NOMO-1 treated with dmso at 0.1 percent for 144 hours (cell line): ENCODE measurements around the gene ABCC4.

ENCODE experiments used
- DNase-seq: peaks from one replicate; lab custom pipeline; 2025; ENCODE audit not compliant: unreplicated experiment; lab: John Stamatoyannopoulos, UW

The ABCC4 gene

DNA sequence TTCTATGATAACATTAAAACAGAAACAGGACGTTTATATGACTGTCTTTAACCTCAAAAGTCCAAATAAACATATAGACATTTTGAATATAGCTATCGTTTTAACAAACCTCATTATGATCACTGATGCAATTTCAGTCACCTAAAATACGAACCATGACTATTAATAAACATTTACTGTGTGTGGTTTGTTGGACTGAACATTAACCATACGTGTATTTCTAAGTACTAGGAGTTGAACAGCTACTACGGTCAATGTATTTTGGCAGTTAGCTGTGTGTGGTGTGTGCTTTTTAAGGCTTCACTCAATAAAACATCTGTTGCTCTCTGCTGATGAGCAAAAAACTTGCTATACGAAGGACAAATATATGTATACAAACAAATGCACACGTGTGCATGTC lies 281.4 kb downstream of the ABCC4 start:
- no peak for DNase-seq

DNA sequence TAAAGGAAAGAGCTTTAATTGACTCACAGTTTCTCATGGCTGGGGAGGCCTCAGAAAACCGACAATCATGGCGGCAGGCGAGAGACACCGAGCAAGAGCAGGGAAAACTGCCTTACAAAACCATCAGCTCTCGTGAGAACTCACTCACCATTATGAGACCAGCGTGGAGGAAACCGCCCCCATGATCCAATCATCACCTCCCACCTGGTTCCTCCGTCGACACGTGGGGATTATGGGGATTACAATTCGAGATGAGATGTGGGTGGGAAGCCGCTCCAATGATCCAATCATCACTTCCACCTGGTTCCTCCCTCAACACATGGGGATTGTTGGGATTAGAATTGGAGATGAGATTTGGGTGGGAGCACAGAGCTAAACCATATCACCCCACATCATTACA lies 293.9 kb downstream of the ABCC4 start:
- no peak for DNase-seq

DNA sequence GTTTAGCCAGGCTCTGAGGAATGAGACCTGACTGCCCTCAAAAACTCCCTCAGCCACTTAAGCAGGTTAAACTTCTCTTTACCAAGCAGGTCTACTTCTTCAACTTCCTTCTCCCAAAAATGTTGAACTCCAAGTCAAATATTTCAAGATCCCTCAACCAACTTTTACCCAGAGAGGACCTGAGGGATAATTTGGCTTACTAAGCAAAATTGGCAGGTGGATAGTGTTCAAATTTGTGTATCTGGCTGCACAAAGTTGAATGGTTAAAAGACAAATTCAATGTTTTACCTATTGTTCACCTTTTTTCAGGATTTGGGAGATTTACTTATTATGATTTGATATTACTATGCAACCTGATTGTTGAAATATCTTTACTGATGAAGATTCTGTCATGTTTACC lies 296.0 kb downstream of the ABCC4 start:
- DNase-seq, result no peak

DNA sequence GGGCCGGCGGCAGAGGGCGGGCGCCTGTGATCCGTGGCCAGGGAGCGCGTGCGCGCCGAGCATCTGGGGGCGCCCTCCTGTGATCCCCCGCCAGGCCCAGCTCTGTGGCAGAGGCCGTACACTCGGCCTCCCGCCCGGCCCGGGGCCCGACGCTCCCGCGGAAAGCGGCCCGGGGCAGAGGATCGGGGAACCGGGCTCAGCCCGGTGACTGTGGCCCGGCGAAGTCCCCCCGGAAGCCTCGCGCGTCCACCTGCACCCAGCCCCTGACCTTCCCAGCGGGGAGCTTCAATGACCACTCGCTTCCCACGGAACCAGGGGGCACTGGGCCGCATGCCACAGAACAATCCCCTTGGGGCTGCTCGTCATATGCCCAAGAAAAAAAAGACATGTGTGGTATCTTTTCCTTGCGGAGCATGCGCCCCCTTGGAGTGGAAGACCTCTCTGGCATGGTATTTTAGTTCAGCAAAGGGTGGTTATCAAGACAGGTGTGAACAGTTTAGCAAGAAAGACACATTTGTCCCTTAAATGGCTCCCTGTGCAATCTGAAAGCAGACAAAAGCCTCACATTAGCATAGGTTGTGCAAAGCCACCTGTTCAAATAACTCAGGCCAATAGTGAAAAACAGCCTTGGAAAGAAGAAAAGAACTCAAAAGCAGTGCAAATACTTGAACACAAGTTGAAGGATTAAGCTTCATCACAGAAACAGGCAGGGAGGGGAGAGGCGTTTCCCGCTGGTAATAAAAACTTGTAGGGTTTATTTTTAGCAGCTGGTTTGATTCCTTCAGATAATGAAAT lies 298.0 kb downstream of the ABCC4 start:
- no peak for DNase-seq

DNA sequence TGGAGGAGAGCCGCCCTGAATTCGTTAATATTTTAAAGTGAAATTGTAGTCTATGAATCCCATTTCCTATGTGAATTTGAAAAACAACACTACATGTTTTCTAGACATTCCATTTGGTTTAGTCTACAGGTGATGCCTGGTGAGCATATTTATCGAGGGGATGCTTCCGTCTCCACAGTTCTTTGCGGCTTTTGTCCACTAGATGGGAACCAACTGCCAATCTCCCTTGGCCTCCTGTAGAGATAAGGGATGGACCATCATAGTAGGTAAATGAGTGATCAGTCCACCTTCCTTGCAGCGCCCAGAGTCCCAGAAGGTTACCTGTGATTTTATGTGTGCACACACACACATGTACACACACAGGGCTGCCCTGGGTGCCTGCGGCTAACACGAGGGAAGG lies 299.1 kb downstream of the ABCC4 start:
- no peak for DNase-seq

DNA sequence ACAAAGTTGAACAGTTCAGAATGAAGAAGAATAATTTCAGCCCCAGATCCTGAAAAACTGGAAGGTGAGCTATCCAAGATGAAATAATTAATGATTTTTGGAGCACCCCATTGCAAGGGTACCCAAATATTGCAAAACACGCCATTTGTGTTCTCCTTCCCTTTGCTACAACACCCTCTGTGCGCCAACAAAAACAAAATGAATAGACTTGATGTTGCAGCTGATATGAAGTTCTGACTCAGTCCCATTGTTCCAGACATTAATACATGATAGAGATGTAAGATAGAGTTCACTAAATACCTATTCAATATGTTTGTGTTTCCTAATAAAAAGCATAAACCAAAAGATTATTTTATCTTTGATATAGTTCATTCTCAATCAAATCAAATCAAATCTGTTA lies 301.4 kb downstream of the ABCC4 start:
- no peak for DNase-seq

DNA sequence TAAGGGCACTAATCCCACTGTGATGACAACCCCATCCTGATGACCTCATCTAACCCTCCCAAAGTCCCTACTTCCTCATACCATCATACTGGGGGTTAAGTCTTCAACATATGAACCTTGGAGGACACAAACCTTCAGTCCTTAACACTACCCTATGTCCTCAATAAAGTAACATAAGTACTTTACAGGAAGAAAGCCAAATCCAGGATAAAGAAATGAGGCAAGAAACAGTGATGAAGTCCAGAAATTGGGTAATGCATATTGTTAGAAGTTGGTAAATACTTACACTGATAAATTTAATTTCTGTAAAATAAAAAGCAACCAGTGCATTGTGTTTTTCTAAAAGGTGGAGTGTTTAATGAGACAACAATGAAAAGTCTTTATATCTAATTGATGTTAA lies 304.1 kb downstream of the ABCC4 start:
- no peak for DNase-seq

DNA sequence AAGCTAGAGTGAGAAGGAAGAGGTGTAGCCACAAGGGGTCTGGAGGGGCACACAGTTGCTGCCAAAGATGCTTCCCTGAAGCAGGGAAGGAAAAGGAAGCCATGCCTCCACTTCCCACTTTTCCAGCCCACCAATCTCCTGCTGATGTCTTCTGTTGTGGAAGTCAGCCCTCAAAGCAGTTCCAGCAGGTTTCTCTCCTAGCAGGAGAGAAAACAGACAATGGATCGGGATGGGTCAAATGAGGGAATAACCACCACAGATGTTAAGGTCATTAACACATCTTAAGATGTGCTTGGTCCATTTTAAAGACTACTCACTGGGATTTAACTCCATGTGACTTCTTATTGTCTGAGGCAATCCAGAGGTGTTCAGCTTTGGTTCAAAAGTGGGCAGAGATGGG lies 304.8 kb downstream of the ABCC4 start:
- no peak for DNase-seq

DNA sequence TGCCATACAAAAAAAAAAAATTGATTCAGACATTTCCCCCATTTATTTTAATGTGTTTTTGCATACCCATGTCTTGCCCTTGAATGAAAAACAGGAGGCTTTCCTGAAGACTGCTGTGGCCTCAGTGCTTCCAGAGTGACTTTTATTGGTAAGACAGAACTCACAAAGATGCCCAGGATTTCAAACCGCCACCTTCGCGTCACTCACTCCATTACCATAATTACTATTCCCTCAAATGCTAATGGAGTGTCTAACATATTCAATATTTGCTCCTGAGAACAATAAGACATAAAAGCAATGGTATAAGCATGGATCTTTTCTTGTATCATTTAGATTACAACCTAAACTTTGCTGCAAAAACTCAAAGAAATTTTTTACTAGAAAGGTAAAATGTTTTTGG lies 306.7 kb downstream of the ABCC4 start:
- no peak for DNase-seq

DNA sequence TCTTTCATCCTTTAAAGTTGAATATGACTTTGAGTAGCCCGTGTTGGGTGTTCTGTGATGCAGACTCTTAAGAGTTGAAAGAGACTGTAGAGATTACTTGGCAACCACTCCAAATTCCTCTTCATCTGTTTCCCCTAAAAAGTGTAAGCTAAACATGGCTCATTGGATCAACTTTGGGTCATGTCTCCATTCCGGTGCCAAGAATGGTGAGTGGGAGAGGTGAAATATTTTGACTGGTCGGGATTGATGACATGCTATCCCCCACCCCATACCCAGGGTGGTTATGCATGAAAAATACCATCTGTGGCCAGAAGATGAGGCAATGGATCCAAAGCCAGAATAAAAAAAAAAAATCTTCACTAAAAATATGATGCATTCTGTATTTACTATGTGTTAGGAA lies 307.6 kb downstream of the ABCC4 start:
- no peak for DNase-seq

DNA sequence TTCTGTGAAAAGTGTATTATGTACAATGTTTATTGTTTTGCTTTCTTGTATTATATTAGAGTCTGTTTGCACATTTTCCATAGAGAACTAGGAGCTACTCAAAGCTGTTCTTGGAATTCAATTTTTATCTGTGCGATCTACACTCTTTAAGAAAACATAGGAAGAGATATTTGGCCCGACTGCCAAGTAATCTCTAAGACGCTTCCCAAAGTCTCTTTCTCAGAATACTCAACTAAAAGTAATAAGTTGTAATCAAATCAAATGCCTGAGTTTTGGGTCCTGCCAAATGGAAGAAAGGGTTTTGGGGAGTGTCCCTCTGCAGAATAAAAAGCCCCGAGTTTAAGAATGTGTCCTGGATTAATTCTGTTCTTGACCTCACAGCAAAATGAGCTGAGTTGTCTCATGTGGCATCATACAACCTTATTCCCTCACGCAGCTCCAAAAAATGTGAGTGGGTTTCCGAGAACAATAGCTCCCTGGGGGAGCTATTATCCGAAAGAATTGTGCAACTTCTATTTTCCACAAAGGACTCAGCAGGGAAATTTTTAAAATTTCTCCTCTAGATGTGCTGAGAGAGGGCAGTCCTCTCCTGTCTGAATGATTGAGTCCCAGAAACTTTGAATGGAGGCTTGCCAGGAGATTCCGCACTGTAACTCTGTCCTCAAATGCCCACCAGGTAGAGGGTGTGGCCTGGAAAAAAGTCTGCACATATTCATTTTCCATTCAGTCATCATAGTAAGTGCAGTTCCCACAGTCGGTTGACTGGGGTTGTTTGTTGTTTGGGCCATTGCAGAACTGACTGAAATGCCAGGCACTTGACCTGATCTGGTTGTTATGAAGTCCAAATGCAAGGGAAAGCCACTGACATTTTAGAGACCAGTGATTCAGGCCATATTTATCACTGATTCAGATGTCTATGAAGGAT lies 309.0 kb downstream of the ABCC4 start:
- no peak for DNase-seq

DNA sequence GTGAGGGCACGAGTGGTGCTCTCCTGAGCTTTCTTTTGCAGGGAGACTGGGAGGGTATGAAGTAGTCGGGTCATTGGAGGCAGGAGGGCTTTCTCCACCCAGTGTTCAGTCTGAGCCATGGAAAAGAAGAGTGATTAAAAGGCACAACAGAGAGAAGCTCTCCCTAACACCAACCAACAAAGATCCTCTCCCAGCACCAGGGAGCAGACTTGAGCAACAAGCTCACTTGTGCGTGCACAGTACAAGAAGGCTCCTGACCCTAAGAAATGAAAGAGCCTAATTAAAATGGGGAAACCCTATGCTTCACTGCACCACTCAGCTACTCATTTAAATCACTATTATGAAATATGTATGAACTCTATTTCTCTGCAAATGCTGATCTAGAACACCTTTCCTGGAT lies 312.6 kb downstream of the ABCC4 start:
- DNase-seq, result no peak

DNA sequence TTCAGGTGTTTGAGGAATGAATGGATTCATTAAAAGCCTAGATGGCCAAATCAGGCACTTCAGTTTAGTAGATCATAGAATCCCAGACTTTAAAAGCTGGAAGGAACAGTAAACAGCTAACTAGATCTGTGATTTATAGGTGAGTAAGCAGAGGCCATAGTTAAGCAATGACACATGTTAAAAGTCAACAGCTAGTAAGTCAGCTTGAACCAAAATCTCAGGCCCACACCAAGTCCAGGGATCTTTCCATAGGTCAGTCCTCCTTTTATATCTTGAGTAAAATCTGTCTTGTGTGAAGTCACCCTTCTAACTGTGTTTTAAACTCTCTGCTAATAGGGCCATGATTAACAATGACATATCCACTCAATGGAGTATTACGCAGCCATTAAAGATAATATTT lies 313.4 kb downstream of the ABCC4 start:
- DNase-seq, result no peak

DNA sequence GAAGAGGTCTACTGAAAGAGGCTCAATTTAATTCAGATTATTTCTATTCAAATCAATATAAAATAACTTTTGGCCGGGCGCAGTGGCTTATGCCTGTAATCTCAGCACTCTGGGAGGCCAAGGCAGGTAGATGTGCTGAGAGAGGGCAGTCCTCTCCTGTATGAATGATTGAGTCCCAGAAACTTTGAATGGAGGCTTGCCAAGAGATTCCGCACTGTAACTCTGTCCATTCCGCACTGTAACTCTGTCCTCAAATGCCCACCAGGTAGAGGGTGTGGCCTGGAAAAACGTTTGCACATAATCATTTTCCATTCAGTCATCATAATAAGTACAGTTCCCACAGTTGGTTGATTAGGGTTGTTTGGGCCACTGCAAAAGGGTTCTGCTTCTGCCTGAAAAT lies 314.2 kb downstream of the ABCC4 start:
- DNase-seq, result no peak

DNA sequence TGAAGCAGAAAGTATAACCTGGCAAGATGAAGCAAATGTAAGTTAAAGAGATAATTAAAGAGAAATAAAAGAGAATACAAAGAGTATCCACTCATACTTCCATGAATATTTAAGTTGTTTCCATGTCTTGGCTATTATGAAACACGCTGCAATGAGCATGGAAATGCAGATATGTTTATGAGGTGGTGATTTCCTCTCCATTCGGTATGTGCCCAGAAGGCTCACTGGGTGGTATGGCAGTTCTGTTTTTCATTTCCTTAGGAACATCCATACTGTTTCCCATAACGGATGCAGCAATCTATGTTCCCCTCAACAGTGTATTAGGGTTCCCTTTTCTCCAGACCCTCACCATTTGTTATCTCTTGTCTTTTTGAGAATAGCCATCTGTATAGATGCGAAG lies 316.3 kb downstream of the ABCC4 start:
- no peak for DNase-seq

DNA sequence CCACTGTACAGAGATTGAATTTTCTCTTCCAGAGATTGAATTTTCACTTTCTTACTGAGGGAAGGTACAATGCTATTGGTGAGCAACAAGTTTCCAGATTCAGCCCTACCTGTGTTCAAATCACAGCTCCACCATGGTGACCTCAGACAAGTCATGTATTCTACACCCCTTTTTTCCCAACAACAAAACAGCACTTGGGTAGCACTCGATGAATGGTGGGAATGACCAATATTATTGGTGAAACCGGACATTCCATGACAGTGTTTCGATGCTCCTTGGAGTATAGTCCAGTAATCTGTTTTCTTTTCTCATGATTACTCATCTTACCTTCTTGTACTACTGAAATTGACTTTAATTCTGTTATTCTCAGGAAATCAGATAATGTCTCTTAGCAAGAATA lies 322.7 kb downstream of the ABCC4 start:
- DNase-seq, result no peak

DNA sequence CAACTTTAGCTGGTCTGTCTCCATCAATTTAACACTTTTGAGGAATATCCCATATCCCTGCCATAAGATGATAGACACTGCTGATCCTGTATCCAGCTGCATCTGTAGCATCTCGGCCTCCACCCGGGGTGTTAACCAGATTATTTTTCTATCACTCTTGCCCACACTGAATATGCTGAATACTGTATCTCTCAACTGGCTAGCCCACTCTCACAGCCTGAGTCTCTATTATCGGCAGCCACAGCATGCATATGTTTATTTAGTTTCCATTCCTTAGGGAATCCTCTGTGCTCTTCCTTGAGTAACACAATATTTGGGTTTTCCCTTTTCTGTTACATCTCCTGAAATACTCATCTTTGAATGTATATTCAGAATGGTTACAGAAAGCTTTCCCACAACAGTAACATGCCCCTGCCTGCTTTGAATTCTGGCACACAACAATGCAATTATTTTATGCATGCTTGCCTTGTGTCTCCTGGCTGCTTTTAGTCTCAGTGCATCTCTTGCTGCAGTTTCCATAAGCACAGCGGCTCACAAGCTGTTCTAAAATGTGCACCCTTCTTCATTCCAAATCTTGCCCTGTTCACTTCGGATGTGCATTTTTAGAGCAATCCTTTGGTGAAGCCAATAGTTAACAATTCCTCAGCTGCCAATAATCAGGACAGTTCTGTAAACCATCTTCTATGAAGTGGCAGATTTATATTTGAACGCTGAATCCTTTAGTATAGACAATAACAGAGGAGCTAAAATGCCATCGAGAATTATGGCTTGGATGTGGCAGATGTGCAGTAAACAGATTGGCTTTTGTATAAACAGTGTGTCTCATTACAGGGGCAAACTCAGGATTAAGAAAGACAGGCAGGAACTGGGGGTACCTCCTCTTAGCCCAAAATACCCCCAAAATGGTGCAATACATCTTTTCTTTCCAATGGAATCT lies 327.0 kb downstream of the ABCC4 start:
- DNase-seq, result no peak

DNA sequence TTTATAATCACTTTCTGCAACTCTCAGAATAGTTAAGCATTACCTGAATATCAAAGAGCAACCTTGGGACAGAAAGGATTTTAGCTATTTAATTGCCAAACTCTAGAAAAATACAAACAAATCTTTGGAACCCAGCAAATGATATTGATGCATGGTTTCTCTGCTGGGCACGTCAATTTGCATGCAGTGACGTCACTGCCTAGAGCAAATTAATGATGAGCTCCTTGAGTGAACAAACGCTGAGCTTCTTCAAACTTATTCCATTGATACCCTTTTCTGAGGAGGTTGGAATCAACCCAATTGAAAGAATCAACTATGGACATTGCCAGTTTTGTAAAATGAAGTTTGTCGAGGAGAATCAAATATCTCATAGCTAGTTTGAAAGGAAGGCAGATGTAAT lies 329.0 kb downstream of the ABCC4 start:
- no peak for DNase-seq
